ENCODE data around the gene CARD11. TPM values are rescaled to one million over a fixed set of nuclear protein-coding genes. Genes with fewer than 3 reads are reported as not detected.

The CARD11 gene
- total RNA-seq, 1 experiment from 2014 or later: 0.57 TPM

GRCh38 chr7:3087243-3087755 lies 43.6 kb upstream of the CARD11 start:
- H3K9me2 ChIP-seq (ENCODE audit: insufficient read depth): no peaks in the 10 kb centered on the region
- 0 out of 2 replicates have a peak, but pooled peaks cover 8% of the 10 kb centered on the region for H3K27me3 ChIP-seq (ENCODE audit: insufficient read depth, low read length)
- no peaks in the 10 kb centered on the region for H3K79me2 ChIP-seq (ENCODE audit: insufficient read depth, low read length)
- TF ChIP-seq SIN3A (IDR thresholded peaks at IDR 0.05; ENCODE audit: low read depth) (no peak), POLR2A (IDR thresholded peaks at IDR 0.05; ENCODE audit: borderline replicate concordance, extremely low read depth, insufficient read depth, insufficient read length) (no peak), ATF3 (IDR thresholded peaks at IDR 0.05) (no peak), ELF1 (IDR thresholded peaks at IDR 0.05; ENCODE audit: borderline replicate concordance, low read depth) (no peak), SP1 (IDR thresholded peaks at IDR 0.05; ENCODE audit: low read depth) (no peak), YY1 (IDR thresholded peaks at IDR 0.05; ENCODE audit: extremely low read depth, insufficient replicate concordance, low read depth, low read length) (no peak), CTCF (IDR thresholded peaks at IDR 0.05 in 2 of 3, conservative IDR thresholded peaks at IDR 0.05 in 1 of 3; ENCODE audit: borderline replicate concordance in 1 of 3, insufficient read depth in 1 of 3, low read depth in 2 of 3, low read length in 2 of 3) (no peak), POLR2AphosphoS5 (IDR thresholded peaks at IDR 0.05; ENCODE audit: low read depth, low read length) (no peak), EZH2 (IDR thresholded peaks at IDR 0.05) (no peak), EGR1 (IDR thresholded peaks at IDR 0.05; ENCODE audit: low read depth) (no peak), EZH2phosphoT487 (IDR thresholded peaks at IDR 0.05; ENCODE audit: borderline replicate concordance) (no peak), ZNF274 (IDR thresholded peaks at IDR 0.05; ENCODE audit: low read depth, low read length) (no peak), RAD21 (IDR thresholded peaks at IDR 0.05; ENCODE audit: low read depth) (no peak), TCF7L2 (IDR thresholded peaks at IDR 0.05; ENCODE audit: borderline replicate concordance, extremely low read depth, insufficient read depth, insufficient read length) (no peak), FOSL1 (IDR thresholded peaks at IDR 0.05; ENCODE audit: low read depth) (no peak)
- TF ChIP-seq, protein P1, sequence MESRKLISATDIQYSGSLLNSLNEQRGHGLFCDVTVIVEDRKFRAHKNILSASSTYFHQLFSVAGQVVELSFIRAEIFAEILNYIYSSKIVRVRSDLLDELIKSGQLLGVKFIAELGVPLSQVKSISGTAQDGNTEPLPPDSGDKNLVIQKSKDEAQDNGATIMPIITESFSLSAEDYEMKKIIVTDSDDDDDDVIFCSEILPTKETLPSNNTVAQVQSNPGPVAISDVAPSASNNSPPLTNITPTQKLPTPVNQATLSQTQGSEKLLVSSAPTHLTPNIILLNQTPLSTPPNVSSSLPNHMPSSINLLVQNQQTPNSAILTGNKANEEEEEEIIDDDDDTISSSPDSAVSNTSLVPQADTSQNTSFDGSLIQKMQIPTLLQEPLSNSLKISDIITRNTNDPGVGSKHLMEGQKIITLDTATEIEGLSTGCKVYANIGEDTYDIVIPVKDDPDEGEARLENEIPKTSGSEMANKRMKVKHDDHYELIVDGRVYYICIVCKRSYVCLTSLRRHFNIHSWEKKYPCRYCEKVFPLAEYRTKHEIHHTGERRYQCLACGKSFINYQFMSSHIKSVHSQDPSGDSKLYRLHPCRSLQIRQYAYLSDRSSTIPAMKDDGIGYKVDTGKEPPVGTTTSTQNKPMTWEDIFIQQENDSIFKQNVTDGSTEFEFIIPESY (IDR thresholded peaks at IDR 0.05; ENCODE audit: extremely low read depth, insufficient replicate concordance, low read length): no peak
- H3K9me3 ChIP-seq (ENCODE audit: control insufficient read depth in 1 of 2, insufficient read depth in 1 of 2, low read depth in 1 of 2, low read length in 2 of 2): no peaks in the 10 kb centered on the region
- no peak overlapping the region for H3K27ac ChIP-seq (ENCODE audit: low read depth, low read length)
- intact Hi-C loops (cut with micrococcal nuclease): no loop called here
- ChIA-PET RAD21 (ENCODE audit: low non-redundant PET in 1 of 2, low total read pairs in 2 of 2, uncharacterized antibody in 2 of 2, unreplicated experiment in 2 of 2) (no interaction called here), POLR2A (no interaction called here), CTCF (no interaction called here)
- DNase-seq (ENCODE audit: low read depth, low spot score): no peak
- H4K20me1 ChIP-seq (ENCODE audit: insufficient read depth): no peaks in the 10 kb centered on the region
- no peak overlapping the region for H3K9ac ChIP-seq (ENCODE audit: low read length)
- BruUV-seq (replicated peaks): no TSS peak
- no peaks in the 10 kb centered on the region for H3K36me3 ChIP-seq (ENCODE audit: control insufficient read depth in 1 of 2, insufficient read depth in 2 of 2, low read length in 2 of 2)
- no peak overlapping the region for H3K4me3 ChIP-seq (replicated peaks in 1 of 2; ENCODE audit: low read depth in 1 of 2, low read length in 2 of 2)
- H2AFZ ChIP-seq (ENCODE audit: low read depth, low read length, poor library complexity, severe bottlenecking): no peak overlapping the region
- H3K4me2 ChIP-seq (ENCODE audit: low read length): no peak overlapping the region
- ATAC-seq: no peak
- no peaks in the 10 kb centered on the region for H3K4me1 ChIP-seq (ENCODE audit: control insufficient read depth in 1 of 2, insufficient read depth in 2 of 2, low read length in 2 of 2)
